ENCODE data around the gene CAMTA1. TPM values are rescaled to one million over a fixed set of nuclear protein-coding genes. Genes with fewer than 3 reads are reported as not detected.

The CAMTA1 gene
- total and polyA plus RNA-seq, 9 of the 15 experiments (the other 6 are each of a cell fraction or from before 2014, with no cell fraction given): 43.9 to 161 (median 65.9) TPM

DNA sequence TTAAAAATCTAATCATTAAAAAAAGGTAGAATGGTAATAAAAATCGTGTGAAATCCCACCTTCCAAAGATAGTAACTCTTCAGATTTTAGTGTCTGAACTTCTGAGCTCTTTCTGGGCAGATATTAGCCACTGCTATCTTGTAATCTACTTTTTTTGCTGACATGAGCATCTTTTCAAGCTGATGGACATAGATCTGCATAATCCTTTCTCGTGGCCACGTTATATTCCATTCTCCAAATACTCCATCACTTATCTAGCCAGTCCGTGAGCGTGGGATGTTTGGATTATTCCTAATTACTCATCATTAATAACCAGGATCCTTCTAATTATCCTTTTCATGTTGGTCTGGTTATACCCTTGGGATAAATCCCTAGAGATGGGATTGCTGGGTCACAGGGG, 731.7 kb downstream of the CAMTA1 start:
- WGBS (ENCODE audit: insufficient coverage, low coverage, missing lambda C conversion rate): 0% methylated on average over 5 of the region's 5 CpGs
- ChIA-PET CTCF (ENCODE audit: low intra/inter-chr PET ratio) (no interaction called here), POLR2A (interaction anchor here (1.2 kb wide), 1 partner anchor 9 kb away, joined by 3 read pairs; no protein-coding TSS in a partner anchor)
- H3K27ac ChIP-seq (ENCODE audit: extremely low read depth, low read depth, low read length): no peak overlapping the region
- H4K20me1 ChIP-seq (replicated peaks; ENCODE audit: control insufficient read depth, insufficient read depth, low read length): peaks cover 4% of the 10 kb centered on the region; the same call in 1 of the 2 replicates
- H3K36me3 ChIP-seq (ENCODE audit: control insufficient read depth, insufficient read depth, low read length): no peaks in the 10 kb centered on the region
- no peak overlapping the region for H3K9ac ChIP-seq (ENCODE audit: insufficient read depth in 1 of 2, low read depth in 2 of 2, low read length in 2 of 2)
- no peaks in the 10 kb centered on the region for H3K9me3 ChIP-seq (replicated peaks; ENCODE audit: control insufficient read depth, insufficient read depth, low read depth, low read length)
- peaks cover 0 to 37% of the 10 kb centered on the region in 2 experiments; a peak in 3 of 5 replicates for H3K27me3 ChIP-seq (ENCODE audit: control insufficient read depth in 2 of 2, insufficient read depth in 2 of 2, low read length in 2 of 2)
- DNase-seq (ENCODE audit: extremely low read depth in 1 of 4, low spot score in 3 of 4): no peak
- no peaks in the 10 kb centered on the region for H3K79me2 ChIP-seq (ENCODE audit: control insufficient read depth, insufficient read depth, low read length)
- no peak for FAIRE-seq
- H3K4me3 ChIP-seq: no peak overlapping the region
- H3K9me1 ChIP-seq (ENCODE audit: control insufficient read depth, insufficient read depth, low read length): no peaks in the 10 kb centered on the region
- no peak overlapping the region for H3K4me2 ChIP-seq (ENCODE audit: insufficient read depth, low read length)
- ATAC-seq: no peak
- in situ Hi-C loops (cut with MboI) (no loop called here), intact Hi-C loops (cut with micrococcal nuclease) (no loop called here)
- BruUV-seq (replicated peaks): no TSS peak
- H3K4me1 ChIP-seq (replicated peaks in 1 of 2; ENCODE audit: control insufficient read depth in 2 of 2, insufficient read depth in 2 of 2, low read length in 2 of 2): no peaks in the 10 kb centered on the region
- H2AFZ ChIP-seq (ENCODE audit: low read depth, low read length): no peak overlapping the region
- no peak for TF ChIP-seq PURB (CRISPR knock-in tag; IDR thresholded peaks at IDR 0.05; ENCODE audit: low read depth)
- no peak for TF ChIP-seq ZNF134 (CRISPR knock-in tag; conservative IDR thresholded peaks at IDR 0.05)
- TF ChIP-seq, protein P1, sequence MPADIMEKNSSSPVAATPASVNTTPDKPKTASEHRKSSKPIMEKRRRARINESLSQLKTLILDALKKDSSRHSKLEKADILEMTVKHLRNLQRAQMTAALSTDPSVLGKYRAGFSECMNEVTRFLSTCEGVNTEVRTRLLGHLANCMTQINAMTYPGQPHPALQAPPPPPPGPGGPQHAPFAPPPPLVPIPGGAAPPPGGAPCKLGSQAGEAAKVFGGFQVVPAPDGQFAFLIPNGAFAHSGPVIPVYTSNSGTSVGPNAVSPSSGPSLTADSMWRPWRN (IDR thresholded peaks at IDR 0.05; ENCODE audit: low read depth): no peak
- peak; percentile 70 for TF ChIP-seq ZNF316 (IDR thresholded peaks at IDR 0.05)
- TF ChIP-seq ZNF217 (CRISPR knock-in tag; IDR thresholded peaks at IDR 0.05): no peak
- no peak for TF ChIP-seq ZNF124 (CRISPR knock-in tag; IDR thresholded peaks at IDR 0.05)
- TF ChIP-seq C11orf30 (IDR thresholded peaks at IDR 0.05; ENCODE audit: low read depth): peak; percentile 41; the same call in 1 of the 2 replicates
- TF ChIP-seq DIDO1 (tag; IDR thresholded peaks at IDR 0.05; ENCODE audit: low read depth): no peak
- TF ChIP-seq ESRRB (CRISPR knock-in tag; IDR thresholded peaks at IDR 0.05; ENCODE audit: borderline replicate concordance): no peak
- 0 out of 2 replicates have a peak, but pooled peaks have one; percentile 11 for TF ChIP-seq MAFG (tag; conservative IDR thresholded peaks at IDR 0.05)
- TF ChIP-seq, protein P2, sequence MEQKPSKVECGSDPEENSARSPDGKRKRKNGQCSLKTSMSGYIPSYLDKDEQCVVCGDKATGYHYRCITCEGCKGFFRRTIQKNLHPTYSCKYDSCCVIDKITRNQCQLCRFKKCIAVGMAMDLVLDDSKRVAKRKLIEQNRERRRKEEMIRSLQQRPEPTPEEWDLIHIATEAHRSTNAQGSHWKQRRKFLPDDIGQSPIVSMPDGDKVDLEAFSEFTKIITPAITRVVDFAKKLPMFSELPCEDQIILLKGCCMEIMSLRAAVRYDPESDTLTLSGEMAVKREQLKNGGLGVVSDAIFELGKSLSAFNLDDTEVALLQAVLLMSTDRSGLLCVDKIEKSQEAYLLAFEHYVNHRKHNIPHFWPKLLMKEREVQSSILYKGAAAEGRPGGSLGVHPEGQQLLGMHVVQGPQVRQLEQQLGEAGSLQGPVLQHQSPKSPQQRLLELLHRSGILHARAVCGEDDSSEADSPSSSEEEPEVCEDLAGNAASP (IDR thresholded peaks at IDR 0.05): no peak
- TF ChIP-seq GTF2A2 (tag; IDR thresholded peaks at IDR 0.05): no peak
- TF ChIP-seq HDAC1 (IDR thresholded peaks at IDR 0.05): no peak
- no peak for TF ChIP-seq ZFP36 (IDR thresholded peaks at IDR 0.05; ENCODE audit: low read depth, low read length, partially characterized antibody)
- peak; percentile 65; the same call in 1 of the 2 replicates for TF ChIP-seq MAFK (IDR thresholded peaks at IDR 0.05; ENCODE audit: low read length)
- TF ChIP-seq, protein P3, sequence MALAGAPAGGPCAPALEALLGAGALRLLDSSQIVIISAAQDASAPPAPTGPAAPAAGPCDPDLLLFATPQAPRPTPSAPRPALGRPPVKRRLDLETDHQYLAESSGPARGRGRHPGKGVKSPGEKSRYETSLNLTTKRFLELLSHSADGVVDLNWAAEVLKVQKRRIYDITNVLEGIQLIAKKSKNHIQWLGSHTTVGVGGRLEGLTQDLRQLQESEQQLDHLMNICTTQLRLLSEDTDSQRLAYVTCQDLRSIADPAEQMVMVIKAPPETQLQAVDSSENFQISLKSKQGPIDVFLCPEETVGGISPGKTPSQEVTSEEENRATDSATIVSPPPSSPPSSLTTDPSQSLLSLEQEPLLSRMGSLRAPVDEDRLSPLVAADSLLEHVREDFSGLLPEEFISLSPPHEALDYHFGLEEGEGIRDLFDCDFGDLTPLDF (CRISPR knock-in tag; IDR thresholded peaks at IDR 0.05): no peak
- TF ChIP-seq ZNF232 (CRISPR knock-in tag; IDR thresholded peaks at IDR 0.05): no peak
- no peak for TF ChIP-seq ZKSCAN3 (CRISPR knock-in tag; IDR thresholded peaks at IDR 0.05)
- TF ChIP-seq PYGO2 (tag; IDR thresholded peaks at IDR 0.05): no peak
- no peak for TF ChIP-seq KDM5B (IDR thresholded peaks at IDR 0.05; ENCODE audit: insufficient replicate concordance, low read depth, low read length)
- no peak for TF ChIP-seq ZNF766 (CRISPR knock-in tag; conservative IDR thresholded peaks at IDR 0.05)
- TF ChIP-seq CXXC5 (CRISPR knock-in tag; IDR thresholded peaks at IDR 0.05): no peak
- no peak for TF ChIP-seq MBD2 (IDR thresholded peaks at IDR 0.05; ENCODE audit: borderline replicate concordance, low read depth)
- no peak for TF ChIP-seq KLF6 (CRISPR knock-in tag; IDR thresholded peaks at IDR 0.05; ENCODE audit: borderline replicate concordance)
